EL (cell line): ENCODE data around the gene LDAH.

ENCODE experiments used
- DNase-seq: peaks from one replicate; pipeline ENCODE4 v3.0.0-alpha.2; 2016

The LDAH gene

GRCh38 chr2:20665243-20666004 lies 157.5 kb downstream of the LDAH start:
- DNase-seq = no peak

- no peak for DNase-seq
Measured at GRCh38 chr2:20664431-20665242, 158.3 kb downstream of the LDAH start.

DNA sequence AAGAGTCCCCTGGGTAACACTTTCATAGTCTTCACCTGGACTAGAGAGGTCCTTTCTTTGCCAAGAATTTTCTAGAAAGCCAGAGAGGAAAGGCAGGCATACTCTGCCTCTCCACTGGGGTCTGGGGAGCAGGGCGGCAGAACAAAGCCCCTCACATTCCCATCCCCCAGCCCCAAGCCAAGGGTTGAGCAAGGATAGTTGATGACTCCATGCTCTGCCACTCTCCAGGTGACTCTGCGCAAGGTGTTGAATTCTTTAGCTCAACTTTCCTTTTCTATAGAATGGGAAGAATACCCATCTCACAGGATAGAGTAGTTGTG lies 158.9 kb downstream of the LDAH start:
- no peak for DNase-seq

DNA sequence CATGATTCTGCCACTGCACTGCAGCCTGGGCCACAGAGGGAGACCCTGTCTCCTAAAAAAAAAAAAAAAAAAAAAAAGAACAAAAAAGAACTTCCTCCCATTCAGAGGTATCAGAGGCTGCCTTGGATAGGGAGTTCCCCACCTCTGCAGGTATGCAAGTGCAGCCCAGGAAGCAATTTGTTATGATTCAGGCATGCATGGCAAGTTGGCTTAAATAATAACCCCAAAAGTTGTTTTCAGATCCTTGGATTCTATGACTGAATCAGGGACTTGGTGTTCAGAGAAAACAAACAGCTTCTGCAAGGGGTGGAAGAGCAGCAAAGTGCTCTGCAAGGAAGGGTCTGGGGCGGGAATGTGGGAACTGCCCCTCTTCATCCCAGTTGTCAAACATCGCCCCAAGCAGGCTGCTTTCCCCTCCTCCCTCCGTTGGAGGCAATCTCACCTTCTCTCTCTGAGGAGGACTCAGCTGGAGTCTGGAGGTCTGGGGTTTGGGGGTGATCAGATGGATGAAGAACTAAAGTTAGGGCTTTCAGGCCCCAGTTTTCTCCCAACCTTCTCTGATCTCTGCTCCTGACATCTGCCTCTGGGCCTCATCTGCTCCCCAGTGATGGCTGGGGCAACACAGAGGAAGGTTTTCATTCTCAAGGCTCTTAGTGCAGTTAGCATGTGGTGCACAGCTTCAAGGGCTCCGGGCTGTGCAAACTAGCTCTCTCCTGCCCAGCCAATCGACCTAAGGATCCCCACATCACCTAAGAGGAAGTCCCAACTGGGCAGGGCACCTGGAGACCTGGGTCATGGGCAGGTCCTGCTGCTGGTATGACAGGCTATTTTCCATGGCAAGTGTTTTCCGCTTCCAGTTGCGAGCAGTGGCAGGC lies 159.5 kb downstream of the LDAH start:
- DNase-seq = no peak

GRCh38 chr2:20662308-20662937 lies 160.5 kb downstream of the LDAH start:
- DNase-seq = no peak

DNA sequence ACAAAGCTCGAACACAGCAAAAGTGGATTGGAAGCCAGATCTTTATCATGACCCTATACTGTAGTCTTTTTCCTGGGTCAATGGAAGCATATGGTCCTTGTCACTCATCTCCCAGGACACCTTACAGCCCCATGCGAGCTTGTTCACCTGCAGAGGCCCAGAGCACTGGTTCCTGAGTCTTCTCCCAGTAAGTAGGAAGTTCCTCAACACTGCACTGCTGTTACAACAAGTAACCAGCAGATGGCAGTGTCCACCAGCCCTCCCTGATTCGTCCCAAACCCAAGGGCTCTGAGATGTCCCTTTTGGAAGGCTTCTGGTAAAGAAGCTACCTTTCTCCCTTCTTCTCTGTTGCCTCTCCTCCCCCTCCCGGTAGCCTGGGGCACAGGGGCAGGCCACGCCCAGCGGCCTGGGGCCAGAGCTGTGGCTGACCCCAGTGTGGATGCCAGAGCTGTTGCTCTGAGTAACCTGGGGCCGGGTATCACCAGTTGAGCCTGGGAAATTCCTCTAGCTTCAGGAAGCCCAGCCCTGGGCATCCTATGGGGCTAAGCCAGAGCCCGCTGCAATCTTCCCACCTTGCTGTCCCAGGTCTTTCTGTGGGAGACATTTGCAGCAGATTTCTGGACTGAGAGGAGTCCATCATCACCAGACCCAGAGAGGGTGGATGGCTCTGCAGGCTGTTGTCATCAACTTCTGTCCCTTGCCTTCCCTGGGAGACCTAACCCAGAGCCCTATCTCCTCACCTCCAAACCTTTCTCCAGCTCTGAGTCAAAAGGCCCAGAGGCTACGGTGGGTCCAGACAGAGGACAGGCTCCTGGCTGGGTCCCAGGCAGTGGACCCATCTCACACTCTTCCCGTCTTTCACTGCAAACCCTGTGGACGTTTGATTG lies 161.2 kb downstream of the LDAH start:
- peak; percentile 75 for DNase-seq

DNA sequence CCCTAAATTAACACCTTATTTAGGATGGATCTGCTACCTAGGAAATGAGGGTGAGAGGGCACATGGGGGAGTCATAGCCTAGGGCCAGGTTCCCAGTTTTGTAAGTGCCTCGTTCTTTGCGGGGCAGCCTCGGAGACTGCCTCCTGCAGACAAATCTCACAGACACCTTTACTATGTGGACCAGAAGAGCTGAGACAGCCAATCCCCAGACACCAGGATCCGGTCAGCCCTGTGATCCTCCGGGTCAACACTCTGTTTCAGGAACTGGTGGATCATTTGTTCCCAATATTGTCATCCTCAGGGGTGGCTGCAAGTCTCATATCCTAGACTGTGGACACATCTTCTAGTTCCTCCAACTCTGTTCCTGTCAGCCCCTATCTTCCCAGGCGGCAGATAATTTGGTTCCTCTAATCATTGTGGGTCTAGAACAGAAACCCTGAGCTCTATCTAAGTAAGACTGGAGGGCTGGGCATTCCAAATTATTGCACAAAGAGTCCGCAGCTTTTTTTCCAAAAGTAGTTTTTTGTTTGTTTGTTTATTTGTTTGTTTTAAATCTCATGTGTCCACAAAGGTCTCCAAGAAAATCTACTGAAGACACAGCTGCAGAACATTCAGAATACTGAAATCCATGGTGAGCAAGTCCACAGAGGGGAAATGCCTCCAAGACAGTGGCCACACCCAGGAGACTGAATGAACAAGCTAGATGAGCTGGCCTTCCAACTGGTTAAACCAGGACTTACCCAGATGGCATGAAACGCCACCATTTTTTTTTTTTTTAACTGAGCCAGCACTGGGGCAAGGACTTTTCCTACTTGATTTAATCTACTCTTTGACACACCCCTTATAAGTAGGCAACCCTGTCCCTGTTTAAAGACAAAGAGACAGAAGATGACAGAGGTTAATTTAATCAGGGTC lies 162.1 kb downstream of the LDAH start:
- DNase-seq = peak; percentile 23

DNA sequence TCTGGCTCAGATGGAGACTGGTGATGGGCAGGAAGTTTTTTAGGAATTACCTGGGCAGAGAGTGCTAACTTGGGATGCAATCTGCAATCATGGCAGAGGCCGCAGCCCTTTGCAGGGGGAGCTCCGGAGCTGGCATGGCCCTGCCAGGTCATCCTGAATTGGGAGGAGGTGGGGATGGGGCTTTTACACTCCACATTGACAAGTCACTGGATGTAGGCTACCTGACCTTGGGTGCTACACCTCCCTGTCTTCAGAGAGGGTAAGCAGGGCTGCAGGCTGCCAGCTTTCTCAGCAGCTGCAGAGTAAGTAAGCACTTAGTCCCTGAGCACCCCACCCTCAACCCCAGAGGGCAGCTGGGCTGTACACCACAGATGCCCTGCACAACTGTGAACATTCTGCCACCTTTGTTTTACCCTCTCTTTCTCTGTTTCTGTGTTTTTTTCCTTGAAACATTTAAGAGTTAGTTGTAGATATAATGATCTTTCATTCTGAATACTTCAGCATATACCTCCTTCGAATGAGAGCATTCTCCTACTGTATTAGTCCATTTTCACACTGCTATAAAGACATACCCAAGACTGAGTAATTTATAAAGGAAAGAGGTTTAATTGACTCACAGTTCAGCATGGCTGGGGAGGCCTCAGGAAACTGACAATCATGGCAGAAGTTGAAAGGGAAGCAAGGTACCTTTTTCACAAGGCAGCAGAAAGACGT lies 165.2 kb downstream of the LDAH start:
- DNase-seq = no peak

GRCh38 chr2:20656561-20656960 lies 166.3 kb downstream of the LDAH start:
- DNase-seq = no peak

DNA sequence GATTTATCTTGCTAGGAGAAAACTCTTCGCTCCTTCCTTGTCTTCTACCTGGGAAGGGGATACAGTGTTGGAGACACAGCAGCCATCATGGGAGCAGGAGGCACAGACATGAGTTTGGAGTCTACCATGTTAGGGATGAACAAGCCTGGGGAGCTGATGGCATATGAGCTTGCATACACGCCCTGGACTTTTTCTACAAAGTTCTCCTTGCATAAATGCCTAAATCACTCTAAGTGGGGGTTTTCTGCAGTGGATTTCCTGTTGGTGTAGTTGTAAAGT lies 168.4 kb downstream of the LDAH start:
- no peak for DNase-seq

DNA sequence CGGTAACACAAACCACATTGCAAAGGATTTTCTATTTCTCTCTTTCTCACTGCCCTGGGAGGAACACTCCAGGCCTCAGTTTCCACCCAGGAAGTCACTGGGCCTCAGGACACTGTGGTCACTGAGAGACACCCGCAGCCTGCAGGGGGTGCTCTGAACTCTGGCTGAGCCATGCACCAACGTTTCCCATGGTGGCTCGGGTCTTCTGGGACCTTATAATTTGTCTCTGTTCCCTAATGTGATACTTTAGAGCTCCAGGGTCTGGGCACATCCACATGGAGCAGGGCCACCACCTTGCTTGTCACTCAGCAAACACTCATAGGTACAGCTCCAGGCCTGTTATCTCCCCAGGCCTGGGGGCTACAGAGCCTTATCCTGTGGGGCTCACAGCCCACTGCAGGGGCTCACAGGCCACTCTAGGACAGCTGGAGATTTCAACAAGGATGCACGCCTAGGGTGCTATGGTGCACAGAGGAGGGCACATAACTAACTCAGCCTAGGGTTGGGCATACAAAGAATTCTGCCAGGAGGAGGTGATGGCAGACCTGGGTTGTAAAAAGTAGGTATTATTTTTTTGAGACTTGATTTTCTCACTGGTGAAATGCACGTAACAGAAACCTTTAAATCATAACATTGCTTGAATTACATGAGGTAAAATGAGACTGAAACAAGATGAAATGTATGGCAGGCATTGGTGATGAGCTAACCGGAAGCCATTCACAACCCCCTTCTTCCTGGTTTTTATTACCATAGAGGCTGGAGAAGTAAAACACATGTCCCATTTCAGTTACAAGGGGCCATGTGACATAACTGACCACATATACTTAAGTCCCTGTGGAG lies 169.0 kb downstream of the LDAH start:
- no peak for DNase-seq

DNA sequence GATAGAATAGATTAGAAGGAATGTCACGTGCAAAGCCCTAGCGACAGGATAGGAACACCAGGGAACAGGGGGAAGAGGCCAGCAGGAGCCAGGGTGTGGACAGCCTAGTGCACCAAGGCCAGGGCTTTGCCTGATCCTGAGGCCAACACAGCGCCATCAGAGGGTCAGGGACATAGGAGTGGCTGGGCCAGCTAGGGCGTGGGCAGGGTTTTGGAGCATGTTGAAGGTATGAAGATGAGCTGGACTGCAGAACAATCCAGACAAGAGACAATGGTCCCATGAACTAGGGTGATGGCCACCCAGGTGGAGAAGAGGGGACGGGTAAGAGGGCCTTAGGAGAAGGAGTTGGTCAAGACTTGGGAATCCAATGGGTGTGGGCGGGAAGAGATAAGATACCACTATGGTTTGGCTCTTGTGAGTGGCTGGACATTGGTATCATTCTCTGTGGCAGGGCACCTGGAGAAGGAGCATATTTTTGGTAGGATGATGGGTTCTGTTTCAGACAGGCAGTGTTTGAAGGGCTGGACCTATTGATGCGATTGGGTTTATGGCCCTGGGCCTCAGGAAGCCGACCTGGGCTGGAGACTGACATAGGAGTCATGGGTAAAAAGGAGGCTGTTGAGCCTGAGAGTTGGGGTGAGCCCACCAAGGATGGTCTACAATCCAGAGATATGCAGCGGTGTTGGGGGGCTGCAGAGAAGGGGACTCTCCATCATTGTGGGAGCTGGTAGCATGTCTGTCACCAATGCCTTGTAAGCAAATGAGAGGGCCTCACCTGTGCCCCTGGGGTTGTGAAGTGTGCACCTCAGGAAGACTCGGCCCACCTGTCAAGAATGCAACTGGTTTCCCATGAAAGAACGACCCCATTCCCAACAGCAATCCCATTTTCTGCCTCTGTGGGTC lies 170.0 kb downstream of the LDAH start:
- no peak for DNase-seq

GRCh38 chr2:20652141-20652540 lies 170.8 kb downstream of the LDAH start:
- no peak for DNase-seq

DNA sequence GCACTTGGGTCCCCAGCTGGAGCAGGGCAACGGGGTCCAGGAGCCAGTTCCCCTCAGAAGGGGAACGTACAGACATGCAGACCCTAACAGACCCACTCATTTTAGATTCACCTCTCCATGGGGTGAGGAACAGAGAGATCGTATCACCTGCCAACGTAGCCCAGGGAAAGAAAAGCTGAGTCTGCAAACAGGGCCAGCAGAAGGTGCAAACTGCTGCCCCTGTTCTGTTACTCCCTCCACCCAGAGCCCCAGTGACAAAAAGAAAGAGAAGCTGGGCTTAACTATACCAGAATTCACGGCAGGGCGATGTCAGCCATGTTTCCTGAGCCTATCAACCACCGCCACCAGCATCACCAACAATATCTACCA lies 171.2 kb downstream of the LDAH start:
- DNase-seq = no peak

- peak; percentile 77 for DNase-seq
Measured at GRCh38 chr2:20650877-20651730, 171.8 kb downstream of the LDAH start, which contains the start of gene HS1BP3. Gene HS1BP3, minus strand, starts transcription at chr2:20651098. Its CDS starts 35 bp downstream, at chr2:20651063.

GRCh38 chr2:20650393-20650876 lies 172.5 kb downstream of the LDAH start:
- DNase-seq = peak; percentile 37

- DNase-seq = no peak
Measured at GRCh38 chr2:20649976-20650375, 172.9 kb downstream of the LDAH start.
